GM21786 (cell line): ENCODE measurements around the gene LRRC14B.

Experiments
- ATAC-seq: cut with Tn5 transposase; IDR thresholded peaks from one replicate; pipeline ENCODE4 v1.9.1; 2021; ENCODE audit not compliant: unreplicated experiment

LRRC14B gene

DNA sequence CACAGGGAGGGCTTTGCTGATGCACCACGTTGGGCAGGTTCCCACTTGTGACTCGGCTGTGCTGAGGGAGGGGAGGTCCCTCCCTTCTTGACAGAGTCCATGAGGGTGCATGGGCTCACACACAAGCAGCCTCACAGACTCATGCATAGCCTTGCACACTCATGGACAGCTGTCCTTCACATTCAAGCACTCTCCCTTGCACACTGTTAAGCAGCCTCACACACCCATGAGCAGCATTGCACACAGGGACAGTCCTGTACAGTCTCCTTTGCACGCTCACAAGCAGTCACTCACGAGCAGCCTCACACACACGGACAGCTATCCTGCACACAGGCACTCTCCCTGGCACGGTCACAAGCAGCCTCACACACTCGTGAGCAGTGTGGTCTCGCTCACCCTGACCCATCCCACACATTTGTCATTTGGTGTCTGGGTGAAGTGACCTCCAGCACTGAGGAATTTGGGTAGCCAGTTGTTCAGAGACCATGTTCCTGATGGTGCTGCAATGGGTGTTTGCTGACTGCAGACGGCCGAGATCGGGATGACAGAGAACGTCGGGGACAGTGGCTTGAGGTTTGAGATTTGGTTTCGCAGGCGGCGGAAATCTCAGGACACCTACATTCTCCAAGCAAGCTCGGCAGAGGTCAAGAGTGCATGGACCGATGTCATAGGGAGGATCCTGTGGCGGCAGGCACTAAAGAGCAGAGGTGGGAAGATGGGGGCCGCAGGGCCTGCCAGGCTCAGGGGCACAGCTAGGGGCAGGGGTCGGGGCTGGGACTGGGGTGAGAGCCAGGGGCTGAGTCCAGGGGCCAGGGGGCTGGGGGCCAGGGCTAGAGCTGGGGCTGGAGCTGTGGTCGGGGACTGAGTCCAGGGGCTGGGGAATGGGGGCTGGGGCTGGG lies 17.7 kb upstream of the LRRC14B start:
- no peak for ATAC-seq

DNA sequence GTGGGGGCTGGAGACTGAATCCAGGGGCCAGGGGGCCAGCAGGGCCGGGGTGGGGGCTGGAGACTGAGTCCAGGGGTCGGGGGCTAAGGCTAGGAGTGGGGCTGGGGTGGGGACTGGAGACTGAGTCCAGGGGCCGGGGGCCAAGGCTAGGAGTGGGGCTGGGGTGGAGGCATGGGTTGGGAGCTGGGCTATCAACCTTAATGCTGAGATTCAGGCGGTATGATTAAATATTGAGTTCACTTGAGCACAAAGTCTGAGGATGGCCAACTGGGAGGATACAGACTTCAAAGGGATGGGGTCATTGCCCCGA lies 17.0 kb upstream of the LRRC14B start:
- ATAC-seq, result no peak

DNA sequence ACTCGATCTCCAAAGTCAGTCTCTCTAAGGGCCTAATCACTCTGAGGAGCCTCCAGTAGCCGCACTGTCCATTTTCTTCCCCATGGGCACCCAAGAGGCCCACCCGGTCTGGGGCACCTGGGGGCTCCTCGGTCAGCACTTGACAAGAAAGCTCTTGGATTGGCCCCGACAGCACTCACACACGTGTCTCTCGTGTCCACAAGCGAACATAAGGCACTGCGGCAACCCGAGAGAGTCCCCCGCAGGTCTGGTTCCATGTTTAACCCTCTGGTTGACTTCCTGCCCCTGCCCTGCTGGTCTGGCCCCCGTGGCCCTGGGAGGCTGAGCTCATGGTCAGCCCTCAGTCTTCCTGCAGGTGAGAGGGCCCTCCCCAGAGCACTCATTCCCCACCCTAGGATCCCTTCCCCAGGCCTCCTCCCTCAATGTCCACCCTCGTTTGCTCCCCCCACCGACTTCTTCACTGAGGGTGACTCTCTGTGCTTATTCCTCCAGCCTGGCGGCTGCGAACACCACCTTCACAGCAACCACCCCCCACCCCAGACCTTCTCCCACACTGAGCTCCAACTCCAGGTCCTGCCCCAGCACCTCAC lies 16.3 kb upstream of the LRRC14B start:
- ATAC-seq, result no peak

DNA sequence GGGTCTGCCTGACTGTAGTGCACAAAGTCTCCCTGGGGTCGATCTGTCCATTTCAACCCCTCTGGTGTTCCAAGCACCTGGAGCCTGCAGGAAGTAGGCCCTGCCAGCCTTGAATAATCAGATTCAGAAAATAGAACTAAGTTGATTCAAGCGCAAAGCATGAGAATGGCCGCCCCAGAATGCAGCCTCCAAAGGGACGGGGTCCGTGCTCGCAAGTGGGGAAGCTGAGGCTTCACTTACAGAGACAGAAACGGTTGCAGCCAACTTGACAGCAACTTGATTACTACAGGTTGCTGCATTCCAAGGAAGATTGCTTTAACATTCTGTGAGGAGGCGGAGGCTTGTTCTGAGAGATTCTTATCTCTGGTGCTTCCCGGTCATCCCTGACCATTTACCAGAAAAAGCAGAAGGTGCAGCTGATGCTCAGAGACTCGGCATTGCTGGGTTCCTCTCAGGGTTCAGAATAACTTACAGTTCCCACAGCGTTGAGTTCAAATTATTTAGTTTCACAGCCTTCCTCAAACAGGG lies 14.9 kb upstream of the LRRC14B start:
- no peak for ATAC-seq

DNA sequence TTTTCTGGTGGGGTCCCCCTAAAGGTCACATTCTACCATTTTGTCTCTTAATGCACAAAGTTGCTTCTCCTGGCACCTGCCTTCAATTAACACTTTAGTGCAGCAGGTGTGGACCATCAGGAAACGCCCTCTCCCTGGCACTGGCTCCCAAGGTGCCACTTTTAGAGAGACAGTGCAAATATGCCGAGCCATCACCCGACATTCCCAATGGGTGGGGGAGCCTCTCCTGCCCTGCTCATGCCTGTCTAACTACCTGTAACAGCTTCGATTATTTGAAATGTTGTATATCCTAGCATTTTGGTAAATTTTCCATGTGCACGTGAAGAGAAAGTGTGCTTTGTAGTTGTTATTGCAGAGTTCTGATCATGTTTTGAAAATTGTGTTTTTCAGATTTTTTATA lies 13.2 kb upstream of the LRRC14B start:
- ATAC-seq, result no peak

DNA sequence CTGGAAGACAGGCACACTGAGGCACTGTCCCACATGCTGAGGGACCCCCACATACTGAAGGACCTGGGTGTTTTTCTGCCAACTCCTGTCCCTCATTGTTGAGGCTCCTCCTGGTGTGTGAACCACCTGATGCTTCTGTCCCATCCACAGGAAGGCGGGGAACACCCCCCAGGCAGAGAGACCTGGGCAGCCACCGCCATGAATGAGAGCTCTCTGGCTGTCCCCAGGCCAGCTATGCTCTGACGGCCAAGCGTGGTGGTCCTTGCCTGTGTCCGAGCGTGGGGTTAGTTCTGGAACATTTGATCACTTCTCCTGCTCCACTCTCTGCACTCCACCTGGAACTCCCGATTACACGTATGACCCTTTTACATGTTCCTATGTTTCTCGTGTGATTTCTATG lies 11.9 kb upstream of the LRRC14B start:
- ATAC-seq, result no peak

DNA sequence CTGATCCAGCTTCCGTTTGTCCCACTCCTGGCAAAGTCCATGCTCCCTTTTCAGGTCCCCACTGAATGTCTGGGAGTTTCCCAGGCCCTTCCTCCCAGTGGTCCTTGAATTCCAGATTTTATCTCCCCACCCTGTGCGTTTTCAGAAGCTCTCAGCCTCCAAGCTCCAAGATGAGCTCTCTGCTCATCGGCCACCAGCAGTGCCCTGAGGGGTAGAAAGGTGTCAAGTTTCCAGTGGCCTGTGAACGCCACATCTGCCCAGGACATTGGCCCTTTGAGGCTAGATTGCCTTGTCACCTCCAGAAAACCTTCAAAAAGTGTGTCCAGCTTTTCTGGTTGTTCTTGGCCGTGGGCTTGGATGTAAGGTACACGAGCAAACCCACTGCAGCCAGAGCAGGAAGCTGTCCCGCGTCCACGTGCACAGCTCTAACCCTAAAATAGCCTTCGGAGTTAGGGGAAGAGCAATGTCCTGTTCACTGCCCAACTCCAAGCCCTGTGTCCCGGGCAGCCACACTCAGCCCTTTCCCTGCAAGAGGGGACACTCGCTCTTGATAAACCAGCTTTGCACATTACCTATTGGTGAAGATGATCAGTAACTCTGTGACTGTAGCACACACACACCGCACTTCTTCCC lies 10.9 kb upstream of the LRRC14B start:
- ATAC-seq, result no peak

DNA sequence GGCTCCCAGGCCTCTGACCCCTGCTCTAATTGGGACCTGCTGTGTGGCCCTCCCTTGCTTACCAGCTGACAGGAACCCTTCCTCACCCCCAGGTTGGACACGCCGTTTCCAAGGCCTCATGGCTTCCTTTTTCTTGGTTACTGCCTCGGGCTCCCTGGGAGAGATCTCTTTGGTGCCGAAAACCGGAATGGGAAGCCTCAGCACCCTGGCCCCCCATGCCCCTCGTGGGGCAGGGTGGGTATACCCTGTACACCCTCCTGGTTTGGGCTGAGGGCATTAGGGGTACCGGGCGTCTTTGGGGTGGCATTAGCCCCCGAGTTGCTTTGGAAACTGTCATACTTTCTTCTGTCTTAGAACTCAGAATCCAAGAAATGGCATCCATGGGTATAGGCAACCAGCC lies 10.1 kb upstream of the LRRC14B start:
- ATAC-seq, result no peak

DNA sequence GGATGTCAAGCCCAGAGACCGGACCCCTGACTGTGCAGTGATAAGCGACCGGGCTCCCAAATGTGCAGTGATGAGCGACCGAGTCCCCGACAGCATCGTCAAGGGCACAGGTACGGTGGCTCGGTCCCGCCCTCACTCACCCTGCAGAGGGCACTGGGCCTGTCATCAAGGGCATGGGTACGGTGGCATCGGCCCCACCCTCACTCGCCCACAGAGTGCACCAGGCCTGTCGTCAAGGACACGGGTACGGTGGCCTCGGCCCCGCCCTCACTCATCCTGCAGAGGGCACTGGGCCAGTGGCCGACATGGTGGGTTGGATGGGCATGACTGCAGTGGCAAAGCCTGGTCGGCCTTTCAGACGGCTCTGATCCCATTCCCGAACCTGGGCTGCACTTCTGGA lies 9.7 kb upstream of the LRRC14B start:
- no peak for ATAC-seq

DNA sequence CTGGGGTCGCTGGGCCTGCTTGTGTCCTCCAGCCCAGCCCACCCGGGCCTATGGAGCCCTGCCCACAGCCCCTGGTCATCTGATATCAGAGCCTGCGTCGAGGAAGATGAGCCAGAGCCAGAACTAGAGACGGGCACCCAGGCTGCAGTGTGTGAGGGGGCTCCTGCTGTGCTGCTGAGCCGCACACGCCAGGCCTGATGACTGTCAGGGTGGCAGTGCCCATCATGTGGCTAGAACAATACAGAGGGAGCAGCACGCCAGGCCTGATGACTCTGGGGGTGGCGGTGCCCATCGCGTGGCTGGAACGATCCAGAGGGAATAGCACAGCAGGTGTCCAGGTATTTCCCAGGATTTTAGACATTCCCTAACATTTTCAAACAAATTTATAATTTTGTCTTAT lies 9.2 kb upstream of the LRRC14B start:
- ATAC-seq, result no peak

DNA sequence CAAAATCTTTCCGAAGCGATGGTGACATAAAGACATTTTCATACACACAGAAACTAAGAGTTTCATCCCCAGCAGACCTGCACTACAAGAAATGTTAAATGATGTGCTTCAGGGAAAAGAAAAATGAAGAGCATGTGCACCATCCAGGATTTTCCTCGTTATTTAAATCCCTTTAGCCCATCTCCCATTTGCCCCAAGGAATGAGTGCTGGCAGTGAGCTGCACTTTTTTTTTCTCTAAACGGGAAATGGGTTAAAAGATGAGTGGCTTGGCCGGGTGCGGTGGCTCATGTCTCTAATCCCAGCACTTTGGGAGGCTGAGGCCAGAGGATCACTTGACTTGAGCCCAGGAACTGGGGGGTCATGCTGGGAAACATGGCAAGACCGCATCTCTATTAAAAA lies 6.8 kb upstream of the LRRC14B start:
- no peak for ATAC-seq

DNA sequence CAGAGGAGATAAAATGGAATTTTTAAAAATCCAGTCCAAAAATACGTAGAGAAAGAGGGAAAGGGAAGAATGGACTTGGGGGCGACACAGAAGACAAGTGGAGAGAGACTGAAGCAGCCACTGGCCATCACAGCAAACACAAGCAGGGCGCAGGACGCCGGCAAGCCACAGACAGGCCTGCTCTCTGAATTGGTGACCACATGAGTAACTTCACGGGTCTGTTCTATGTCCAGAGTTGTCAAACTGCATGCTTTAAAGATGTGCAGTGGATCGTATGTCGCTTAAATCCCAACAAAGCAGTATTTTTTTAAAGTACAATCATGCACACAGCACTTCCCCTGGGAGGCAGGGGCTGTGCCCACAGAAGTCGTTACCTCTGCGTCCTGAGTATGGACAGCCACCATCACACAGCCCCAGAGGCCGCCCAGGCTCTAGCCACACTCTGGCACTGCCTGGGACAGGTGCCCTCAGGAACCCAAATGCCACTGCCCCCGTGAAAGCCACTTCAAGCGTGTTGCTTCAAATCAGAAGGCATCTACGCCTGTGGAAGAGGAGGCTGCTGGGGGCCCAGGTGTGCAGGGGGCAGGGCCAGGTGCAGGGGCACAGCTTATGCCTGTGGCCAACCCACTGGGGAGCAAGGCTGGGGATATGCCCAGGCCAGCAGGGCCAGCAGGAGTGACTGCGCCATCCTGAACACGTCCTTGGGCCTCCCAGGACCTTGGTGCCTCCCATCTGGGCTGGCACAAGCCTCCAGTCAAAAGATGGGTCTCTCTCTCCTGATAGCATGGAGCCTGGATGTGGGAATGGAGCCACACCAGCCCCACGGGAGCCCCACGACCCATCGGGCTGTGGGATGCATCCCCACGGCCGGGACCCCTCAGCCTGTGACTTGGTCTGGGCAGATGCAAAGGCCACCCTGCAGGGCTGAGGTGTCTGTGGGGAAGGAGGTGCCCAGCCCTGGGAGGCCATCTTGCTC lies 5.9 kb upstream of the LRRC14B start:
- ATAC-seq, result no peak

DNA sequence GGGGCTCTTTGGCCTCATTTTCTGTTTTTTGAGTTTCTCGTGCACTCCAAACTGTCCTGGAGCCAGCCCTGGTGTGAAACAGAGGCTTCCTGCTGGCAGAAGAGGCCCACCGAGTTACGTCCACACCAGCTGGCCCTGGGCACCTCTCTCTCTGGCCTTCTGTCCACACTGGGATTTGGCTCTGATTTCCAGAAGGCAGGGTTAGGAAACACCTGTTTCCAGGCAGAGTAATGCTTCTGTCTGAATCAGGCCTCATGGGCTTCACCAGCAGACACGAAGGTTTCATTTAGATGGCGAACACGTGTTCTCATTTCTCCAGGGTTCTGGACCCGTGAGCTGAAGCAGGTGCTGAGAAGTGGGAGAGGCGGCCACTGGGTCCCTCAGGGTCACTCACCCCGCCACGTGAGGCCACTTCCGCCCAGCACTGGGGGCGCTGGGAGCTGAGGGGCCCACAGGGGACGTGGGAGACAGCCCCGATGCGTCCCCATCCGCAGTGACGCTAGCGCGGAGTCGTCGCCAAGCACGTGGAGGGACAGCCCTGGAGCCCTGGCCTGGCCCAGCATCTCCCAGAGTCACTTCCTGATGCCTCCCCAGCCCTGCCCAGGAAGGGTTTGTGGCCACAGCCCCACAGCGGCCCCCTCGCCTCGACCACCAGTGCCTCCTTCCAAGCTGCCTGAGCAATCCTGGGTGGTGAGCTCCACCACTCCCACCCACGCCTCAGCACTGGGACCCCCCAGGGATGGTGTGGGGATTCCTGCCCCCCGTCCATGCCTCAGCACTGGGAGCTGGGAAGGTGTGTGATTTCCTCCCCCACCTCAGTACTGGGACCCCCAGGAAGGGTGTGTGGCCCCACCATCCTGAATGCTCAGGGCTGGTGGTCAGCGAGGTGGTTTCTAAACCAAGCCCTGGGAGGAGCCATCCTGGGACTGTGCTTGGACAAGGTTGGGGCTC lies 4.9 kb upstream of the LRRC14B start:
- no peak for ATAC-seq

DNA sequence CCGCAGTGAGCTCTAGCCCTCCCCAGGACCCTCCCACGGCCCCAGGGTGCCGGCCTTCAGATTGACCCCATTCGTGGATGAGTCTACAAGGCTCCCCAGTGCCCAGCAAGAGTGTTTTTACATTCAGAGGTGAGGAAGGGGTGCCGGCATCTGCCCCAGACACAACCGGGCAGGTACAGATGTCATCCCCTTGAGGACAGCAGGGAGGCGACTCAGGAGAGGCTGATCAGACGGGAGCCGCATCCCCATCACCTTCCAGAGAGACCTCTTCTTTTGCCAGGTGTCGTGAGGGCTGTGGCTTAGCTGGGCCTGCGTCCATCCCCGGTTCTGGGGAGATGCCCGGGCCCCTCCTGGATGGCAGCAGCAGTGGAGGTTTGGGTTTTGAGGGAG lies 4.3 kb upstream of the LRRC14B start:
- no peak for ATAC-seq

DNA sequence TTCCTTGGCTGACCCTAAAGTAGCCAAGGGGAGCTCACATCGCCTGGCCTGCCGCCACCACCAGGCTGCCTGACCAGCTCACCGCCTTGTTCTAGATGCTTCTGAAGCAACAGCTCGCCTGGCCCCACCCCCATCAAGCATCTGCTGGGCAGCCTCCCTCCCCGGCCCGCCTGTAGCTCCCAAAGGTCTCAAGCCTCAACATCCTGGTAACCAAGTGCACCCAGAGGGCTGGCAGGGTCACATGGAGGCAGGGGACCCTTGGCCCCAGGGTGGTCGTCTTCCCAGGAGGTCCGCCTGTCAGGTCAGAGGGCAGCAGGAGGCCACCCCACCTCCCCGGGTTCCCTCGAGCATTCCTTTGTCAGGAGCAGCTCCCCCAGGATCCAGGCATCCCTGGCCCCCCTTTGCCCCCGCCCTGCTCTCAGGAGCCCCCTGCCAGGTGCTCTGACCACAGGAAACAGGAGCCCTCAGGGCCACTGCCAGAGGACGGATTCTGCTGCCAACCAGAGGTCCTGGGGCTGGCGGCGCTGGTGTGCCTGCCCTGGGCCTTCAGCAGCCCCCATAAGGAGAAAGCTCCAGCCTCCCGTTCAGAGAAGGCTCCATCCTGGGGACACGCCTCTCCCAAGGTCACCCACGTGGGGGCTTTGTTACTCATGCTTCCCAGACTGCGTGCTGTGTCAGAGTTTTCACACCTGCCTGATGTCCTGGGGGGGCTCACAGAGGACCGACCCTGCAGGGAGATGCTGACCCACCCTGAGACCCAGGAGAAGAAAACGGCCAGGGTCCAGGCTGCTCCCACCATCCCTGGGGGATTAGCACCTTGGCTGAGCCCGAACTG lies 3.5 kb upstream of the LRRC14B start:
- ATAC-seq, result no peak

DNA sequence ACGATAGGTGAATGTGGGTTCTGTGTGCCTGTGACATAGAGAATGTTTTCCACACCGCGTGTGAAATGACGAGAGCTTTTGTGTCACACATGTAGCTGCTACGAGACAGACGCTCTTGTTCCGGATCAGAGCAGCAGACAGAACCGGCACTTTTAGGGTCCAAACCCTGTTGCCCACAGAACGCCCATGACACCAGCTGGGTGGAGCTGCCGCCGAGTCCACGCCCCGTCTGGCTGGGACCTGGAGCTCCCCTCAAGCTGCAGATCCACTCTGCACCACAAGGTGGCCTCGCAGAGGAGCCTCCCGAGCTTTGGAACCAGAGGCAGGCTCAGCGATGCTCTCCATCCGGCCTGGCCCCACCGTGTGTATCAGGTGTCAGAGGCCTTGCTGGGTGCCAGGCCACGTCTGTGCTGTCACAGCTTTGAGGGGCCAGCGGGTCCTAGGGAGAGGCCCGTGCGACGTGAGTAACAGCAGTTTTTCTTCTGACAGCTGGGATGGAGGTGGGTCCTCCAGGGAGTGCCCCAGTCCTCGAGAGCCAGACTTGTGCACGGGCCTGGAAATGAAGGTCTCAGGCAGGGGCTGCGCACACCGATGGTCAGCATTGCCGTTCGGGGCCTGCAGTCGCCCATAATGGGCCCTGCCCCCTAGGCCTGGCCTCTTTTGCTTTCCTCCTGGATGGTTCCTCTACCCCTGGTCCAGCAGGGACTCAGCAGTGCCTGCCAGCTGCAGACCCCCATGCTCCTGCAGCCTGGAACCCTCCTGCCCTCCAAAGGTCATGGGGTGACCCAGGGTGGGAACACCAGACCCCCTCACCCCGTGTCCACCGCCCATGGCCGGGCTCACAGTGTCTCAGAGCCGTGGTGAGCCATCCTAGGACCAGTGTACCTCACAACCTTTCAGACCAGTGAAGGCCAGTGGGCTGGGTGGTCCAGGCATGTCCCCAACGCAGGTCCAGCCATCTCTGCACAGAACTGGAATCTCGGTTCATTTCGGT lies 2.5 kb upstream of the LRRC14B start:
- ATAC-seq, result peak; percentile 71

DNA sequence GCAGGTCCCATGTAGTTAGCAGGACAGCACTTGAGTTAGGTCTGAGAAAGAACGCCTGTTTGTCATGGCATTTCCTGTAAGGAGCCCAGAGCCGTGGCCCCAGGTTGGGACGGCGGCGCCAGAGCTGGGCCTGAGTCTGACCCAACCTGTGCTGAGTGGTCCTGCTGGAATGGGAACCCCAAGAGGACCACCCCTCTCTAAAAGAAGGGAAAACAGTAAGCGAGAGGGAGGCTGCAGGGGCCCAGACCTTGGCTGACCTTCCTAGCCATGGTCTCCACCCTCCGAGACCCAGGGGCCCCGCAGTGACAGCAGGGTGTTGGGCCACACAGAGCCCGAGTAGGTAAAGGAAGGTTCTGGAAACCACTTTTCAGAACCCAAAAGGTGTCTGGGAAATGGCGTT lies 1.8 kb upstream of the LRRC14B start:
- no peak for ATAC-seq

DNA sequence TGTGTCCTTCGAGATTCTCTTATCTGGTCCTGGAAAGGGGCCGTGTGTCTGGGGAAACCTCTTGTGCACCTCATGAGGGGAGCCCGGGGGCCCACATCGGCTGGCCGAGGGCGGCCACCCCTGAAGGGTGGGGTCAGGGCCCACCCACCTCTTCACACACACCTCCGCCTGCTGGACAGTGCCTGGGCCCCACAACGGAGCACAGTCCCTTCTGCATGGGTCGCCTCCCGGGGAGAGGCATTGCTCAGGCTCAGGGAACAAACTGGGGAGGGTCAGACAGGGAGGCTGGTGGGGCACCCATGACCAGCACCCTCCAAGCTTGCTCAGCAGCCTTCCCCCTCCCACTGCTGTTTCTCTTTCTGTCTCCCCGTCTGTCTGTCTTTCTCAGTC lies 1.3 kb upstream of the LRRC14B start:
- ATAC-seq, result no peak
